Measurements from ENCODE around the gene TMEM62. TPM values are rescaled to one million over a fixed set of nuclear protein-coding genes. Genes with fewer than 3 reads are reported as not detected.

Gene TMEM62
- total RNA-seq, 1 experiment from 2014 or later: 7.2 TPM

- Histone ChIP-seq H2BK5ac (ENCODE audit: insufficient read length, low read length) (no peak overlapping the region), H2AK5ac (ENCODE audit: insufficient read length, low read length) (no peak overlapping the region), H3K27ac (ENCODE audit: insufficient read length, low read depth, low read length) (no peak overlapping the region), H2BK20ac (ENCODE audit: low read depth, low read length, poor library complexity, severe bottlenecking) (no peak overlapping the region), H3K18ac (ENCODE audit: insufficient read length, low read depth, low read length) (no peak overlapping the region), H3K79me2 (ENCODE audit: insufficient read depth, low read length) (no peaks in the 10 kb centered on the region), H3K4ac (ENCODE audit: low read depth, low read length) (no peak overlapping the region), H3K4me2 (ENCODE audit: insufficient read depth, insufficient read length, low read length) (no peak overlapping the region), H3K23ac (ENCODE audit: insufficient read length, low read depth, low read length) (no peak overlapping the region), H4K20me1 (ENCODE audit: control insufficient read depth, insufficient read depth, insufficient read length) (no peaks in the 10 kb centered on the region), H3K27me3 (ENCODE audit: insufficient read depth, low read length) (no peaks in the 10 kb centered on the region), H4K5ac (ENCODE audit: insufficient read length, low read depth, low read length) (no peak overlapping the region), H3K9ac (ENCODE audit: extremely low read depth, insufficient read length, low read length) (no peak overlapping the region), H3K79me1 (ENCODE audit: insufficient read depth, low read depth, low read length, poor library complexity, severe bottlenecking) (no peaks in the 10 kb centered on the region), H3T11ph (ENCODE audit: low read length) (no peak overlapping the region), H2BK15ac (ENCODE audit: low read depth, low read length) (no peak overlapping the region), H4K91ac (ENCODE audit: insufficient read length, low read depth, low read length) (no peak overlapping the region), H2AFZ (ENCODE audit: low read length) (no peak overlapping the region), H3K23me2 (ENCODE audit: insufficient read length, low read depth, low read length, poor library complexity, severe bottlenecking) (no peaks in the 10 kb centered on the region), H4K8ac (replicated peaks; ENCODE audit: insufficient read length, low read depth, low read length) (no peak overlapping the region), H2BK12ac (ENCODE audit: insufficient read length, low read depth, low read length) (no peak overlapping the region), H3K56ac (ENCODE audit: insufficient read length, low read depth, low read length) (no peak overlapping the region), H3K9me3 (ENCODE audit: control insufficient read depth, low read depth, low read length) (no peaks in the 10 kb centered on the region), H3K4me1 (ENCODE audit: insufficient read depth, low read length) (no peaks in the 10 kb centered on the region), H3K14ac (ENCODE audit: insufficient read depth, low read length) (no peak overlapping the region), H2BK120ac (ENCODE audit: low read depth, low read length, poor library complexity, severe bottlenecking) (no peak overlapping the region)
- no peak for TF ChIP-seq CTCF (conservative IDR thresholded peaks at IDR 0.05)
- no peak overlapping the region for H3K27ac Mint-ChIP-seq
- peaks cover 6 to 7% of the 10 kb centered on the region in 2 experiments for H3K4me1 Mint-ChIP-seq
- peaks cover 4 to 28% (median 17%) of the 10 kb centered on the region in 3 experiments; a peak in 6 of 7 replicates for H3K36me3 Mint-ChIP-seq (ENCODE audit: insufficient read depth in 1 of 3, low read depth in 3 of 3)
- peaks cover 6% of the 10 kb centered on the region; the same call in 1 of the 2 replicates for H3K27me3 Mint-ChIP-seq (ENCODE audit: low read depth)
- no peak for DNase-seq
- no peak overlapping the region for H3K4me3 Mint-ChIP-seq
- WGBS (ENCODE audit: extremely low coverage, insufficient read length, low lambda C conversion rate): no CpG with 5 or more reads among the region's 3 CpGs
- peaks cover 7 to 12% of the 10 kb centered on the region in 2 experiments; a peak in 4 of 5 replicates for H3K9me3 Mint-ChIP-seq
These were observed 66.6 kb downstream of the TMEM62 start for GRCh38 chr15:43199945-43200488.

Measured in H9 (cell line).